Neuronal stem cell (in vitro differentiated cells): ENCODE results near the gene CACNA1H.

Experiments used
- DNase-seq: peaks from one replicate; pipeline ENCODE4 v3.0.0-alpha.2; 2013; ENCODE audit warnings: low spot score
- H2AFZ ChIP-seq: one replicate; pipeline ENCODE4 v1.6.1; 2013; ENCODE audit warnings: mild to moderate bottlenecking, low read length, inconsistent platforms
- H2AK5ac ChIP-seq: 2 replicates; pipeline ENCODE4 v1.6.1; 2013; ENCODE audit warnings: low read depth, mild to moderate bottlenecking, inconsistent platforms, low read length, moderate library complexity, mixed read lengths
- H2BK120ac ChIP-seq: 2 replicates; pipeline ENCODE4 v1.6.1; 2013; ENCODE audit warnings: low read depth, mild to moderate bottlenecking, inconsistent platforms, low read length, moderate library complexity, mixed read lengths
- H2BK12ac ChIP-seq: one replicate; pipeline ENCODE4 v1.6.1; 2013; ENCODE audit warnings: low read length, inconsistent platforms
- H2BK15ac ChIP-seq: 2 replicates; pipeline ENCODE4 v1.6.1; 2013; ENCODE audit warnings: mild to moderate bottlenecking, low read length, inconsistent platforms, mixed read lengths
- H2BK5ac ChIP-seq: one replicate; pipeline ENCODE4 v1.6.1; 2013; ENCODE audit warnings: inconsistent platforms, mild to moderate bottlenecking, low read length, moderate library complexity
- H3K14ac ChIP-seq: one replicate; pipeline ENCODE4 v1.6.1; 2013; ENCODE audit warnings: low read length, inconsistent platforms
- H3K18ac ChIP-seq: 2 replicates; pipeline ENCODE4 v1.6.1; 2013; ENCODE audit warnings: low read length, inconsistent platforms
- H3K23ac ChIP-seq: 2 replicates; pipeline ENCODE4 v1.6.1; 2013; ENCODE audit warnings: low read depth, mild to moderate bottlenecking, mixed read lengths, low read length, inconsistent platforms; ENCODE audit not compliant: poor library complexity
- H3K27ac ChIP-seq: replicated peaks from 3 replicates; pipeline ENCODE4 v1.5.1; 2013; ENCODE audit warnings: low read length, inconsistent platforms
- H3K27me3 ChIP-seq, 3 experiments: 2 replicates each; pipeline ENCODE4 v1.6.1; 2013; ENCODE audit warnings: low read length in 3 of 3, mild to moderate bottlenecking in 2 of 3, inconsistent platforms in 1 of 3, low read depth in 1 of 3, mixed read lengths in 1 of 3, moderate library complexity in 1 of 3; ENCODE audit not compliant: control insufficient read depth in 3 of 3, insufficient read depth in 3 of 3
- H3K36me3 ChIP-seq, 2 donors: replicated peaks in 1 of 2; 2 replicates each; pipeline ENCODE4 v1.6.1; 2013; ENCODE audit warnings: low read length in 2 of 2; ENCODE audit not compliant: control insufficient read depth in 2 of 2, insufficient read depth in 2 of 2
- H3K4ac ChIP-seq: 2 replicates; pipeline ENCODE4 v1.6.1; 2013; ENCODE audit warnings: inconsistent platforms, mild to moderate bottlenecking, low read length, moderate library complexity
- H3K4me1 ChIP-seq, 2 donors: 1 replicate in 1 of 2; 2 replicates in 1 of 2; pipeline ENCODE4 v1.6.1; 2013; ENCODE audit warnings: low read length in 2 of 2, low read depth in 1 of 2; ENCODE audit not compliant: control insufficient read depth in 2 of 2, insufficient read depth in 1 of 2
- H3K4me2 ChIP-seq: one replicate; pipeline ENCODE4 v1.6.1; 2013; ENCODE audit warnings: mild to moderate bottlenecking, low read length, inconsistent platforms; ENCODE audit not compliant: insufficient read depth, poor library complexity, severe bottlenecking
- H3K4me3 ChIP-seq, 2 donors: 2 replicates each; pipeline ENCODE4 v1.5.1; 2013; ENCODE audit warnings: low read length in 2 of 2, mild to moderate bottlenecking in 2 of 2, inconsistent platforms in 1 of 2, moderate library complexity in 1 of 2
- H3K79me1 ChIP-seq: one replicate; pipeline ENCODE4 v1.6.1; 2013; ENCODE audit warnings: low read depth, mild to moderate bottlenecking, inconsistent platforms, low read length, moderate library complexity
- H3K9ac ChIP-seq: one replicate; pipeline ENCODE4 v1.6.1; 2013; ENCODE audit warnings: mild to moderate bottlenecking, low read depth, low read length, inconsistent platforms; ENCODE audit not compliant: poor library complexity
- H3K9me3 ChIP-seq, 2 donors: replicated peaks in 1 of 2; 2 replicates each; pipeline versions ENCODE3 to v1.6.1; 2013; ENCODE audit warnings: low read length in 2 of 2, mild to moderate bottlenecking in 2 of 2, inconsistent platforms in 1 of 2, low read depth in 1 of 2, mixed read lengths in 1 of 2, moderate library complexity in 1 of 2; ENCODE audit not compliant: control insufficient read depth in 2 of 2, insufficient read depth in 1 of 2
- H4K8ac ChIP-seq: one replicate; pipeline ENCODE4 v1.6.1; 2013; ENCODE audit warnings: low read depth, mild to moderate bottlenecking, inconsistent platforms, low read length, moderate library complexity
- H4K91ac ChIP-seq: one replicate; pipeline ENCODE4 v1.6.1; 2013; ENCODE audit warnings: low read length, low read depth, mild to moderate bottlenecking, inconsistent platforms; ENCODE audit not compliant: poor library complexity
- WGBS, 2 donors: extraction: QIAGEN DNeasy Blood & Tissue Kit; methylation state at CpG; one replicate each; pipeline ENCODE4 v1.1.7; 2013; ENCODE audit warnings: missing lambda C conversion rate in 2 of 2, mixed read lengths in 1 of 2; ENCODE audit not compliant: insufficient read length in 2 of 2, insufficient replicate concordance in 1 of 2; ENCODE audit errors: extremely low coverage in 2 of 2; 5-methylcytosine and 5-hydroxymethylcytosine counted together

The CACNA1H gene

GRCh38 chr16:1220841-1221627, 68.1 kb downstream of the CACNA1H start:
- H2AK5ac ChIP-seq = no peak overlapping the region
- WGBS, 2 donors = no CpG with 5 or more reads among the region's 48 CpGs
- no peak overlapping the region for H3K27ac ChIP-seq

GRCh38 chr16:1221628-1222552, 69.0 kb downstream of the CACNA1H start:
- Histone ChIP-seq H3K4ac (no peak overlapping the region), H3K18ac (no peak overlapping the region), H3K23ac (peak overlapping the region; percentile 43), H2BK12ac (no peak overlapping the region), H2BK15ac (no peak overlapping the region), H2AK5ac (no peak overlapping the region), H2AFZ (no peak overlapping the region), H3K14ac (no peak overlapping the region), H3K27ac (no peak overlapping the region), H4K91ac (no peak overlapping the region), H3K4me1 (no peaks in the 10 kb centered on the region), H3K27me3 (no peaks in the 10 kb centered on the region), H3K36me3 (peaks cover 11 to 33% of the 10 kb centered on the region in 2 donors), H4K8ac (no peak overlapping the region), H3K4me3 (no peak overlapping the region), H3K9me3 (peaks cover 0 to 2% of the 10 kb centered on the region in 2 donors), H3K79me1 (peaks cover 4% of the 10 kb centered on the region), H3K9ac (no peak overlapping the region), H2BK5ac (peak overlapping the region; percentile 39), H2BK120ac (peak overlapping the region; percentile 72), H3K4me2 (no peak overlapping the region)
- DNase-seq = no peak
- no CpG with 5 or more reads among the region's 40 CpGs for WGBS, 2 donors

More at GRCh38 chr16:1220841-1221627, 68.1 kb downstream of the CACNA1H start:
- Histone ChIP-seq H3K9me3 (peaks cover 0 to 2% of the 10 kb centered on the region in 2 donors), H2AFZ (no peak overlapping the region), H4K8ac (no peak overlapping the region), H4K91ac (no peak overlapping the region), H2BK5ac (peak overlapping the region; percentile 39), H3K14ac (no peak overlapping the region), H3K4ac (no peak overlapping the region), H3K79me1 (peaks cover 4% of the 10 kb centered on the region), H3K36me3 (peaks cover 11 to 36% of the 10 kb centered on the region in 2 donors), H3K23ac (no peak overlapping the region), H3K9ac (no peak overlapping the region), H2BK12ac (no peak overlapping the region), H3K4me2 (no peak overlapping the region), H2BK120ac (no peak overlapping the region), H3K18ac (no peak overlapping the region), H3K27me3 (no peaks in the 10 kb centered on the region), H2BK15ac (no peak overlapping the region), H3K4me3 (no peak overlapping the region), H3K4me1 (no peaks in the 10 kb centered on the region)
- DNase-seq = no peak

- no CpG with 5 or more reads among the region's 25 CpGs for whole genome bisulfite sequencing, 2 donors
- Histone ChIP-seq H3K36me3 (peaks cover 11 to 24% of the 10 kb centered on the region in 2 donors), H3K27me3 (no peaks in the 10 kb centered on the region), H3K18ac (no peak overlapping the region), H3K4ac (no peak overlapping the region), H2BK12ac (no peak overlapping the region), H3K4me2 (no peak overlapping the region), H2BK5ac (no peak overlapping the region), H3K4me1 (no peaks in the 10 kb centered on the region), H3K14ac (no peak overlapping the region), H3K79me1 (peaks cover 4% of the 10 kb centered on the region), H2AK5ac (no peak overlapping the region), H2AFZ (no peak overlapping the region), H3K9me3 (no peaks in the 10 kb centered on the region), H3K27ac (no peak overlapping the region), H2BK120ac (peak overlapping the region; percentile 72), H3K23ac (peak overlapping the region; percentile 43), H2BK15ac (no peak overlapping the region), H4K8ac (no peak overlapping the region), H3K4me3 (no peak overlapping the region), H3K9ac (no peak overlapping the region), H4K91ac (no peak overlapping the region)
- DNase-seq = no peak
Measured at GRCh38 chr16:1222553-1223354, 69.8 kb downstream of the CACNA1H start.
